HCT116 (cell line): ENCODE data around the gene KRTAP13-2. TPM values are rescaled to one million over a fixed set of nuclear protein-coding genes. Genes with fewer than 3 reads are reported as not detected.

ENCODE experiments used
- ATAC-seq: fragments of 200-7000 bp; cut with Tn5 transposase; 2 replicates; pipeline ENCODE4 v1.9.1; 2020; ENCODE audit warnings: mild to moderate bottlenecking, moderate library complexity
- BruUV-seq: library from RNA; stranded (reverse); fragments of 400-500 nt; replicated peaks from 2 replicates; lab custom pipeline; 2021; lab: Mats Ljungman, UMichigan
- CTCF ChIA-PET: fragments of 300-600 bp; sonication (Branson Sonifier 250); formaldehyde crosslinking; loops from one replicate; lab custom pipeline; 2021; ENCODE audit warnings: antibody characterized with exemption; lab: Charles Lee
- POLR2A ChIA-PET: fragments of 300-600, 350-600 bp; sonication (Branson Sonifier 250); formaldehyde crosslinking; loops from one replicate; lab custom pipeline; 2021; ENCODE audit warnings: antibody characterized with exemption; lab: Charles Lee
- RAD21 ChIA-PET, 2 experiments: fragments of 300-600 bp; sonication (Branson Sonifier 250); formaldehyde crosslinking; loops; one replicate each; lab custom pipeline; 2023; ENCODE audit warnings: low total read pairs in 2 of 2; ENCODE audit not compliant: uncharacterized antibody in 2 of 2, unreplicated experiment in 2 of 2, low non-redundant PET in 1 of 2; lab: Charles Lee
- DNase-seq: peaks from one replicate; pipeline ENCODE4 v3.0.0-alpha.2; 2010; ENCODE audit warnings: low read depth, low spot score
- H2AFZ ChIP-seq: fragments of 200-600 bp; shearing (Covaris generic), sonication (generic); 2 replicates; pipeline ENCODE4 v1.6.1; 2017; ENCODE audit warnings: low read depth, mixed run types, mixed read lengths, antibody characterized with exemption, low read length; ENCODE audit not compliant: poor library complexity, severe bottlenecking
- H3K27ac ChIP-seq: 2 replicates; pipeline ENCODE4 v1.5.1; 2012; ENCODE audit warnings: low read depth, low read length
- H3K27me3 ChIP-seq: fragments of 200-600 bp; sonication (generic); 2 replicates; pipeline ENCODE4 v1.6.1; 2016; ENCODE audit warnings: mixed run types, low read length, mixed read lengths; ENCODE audit not compliant: insufficient read depth
- H3K36me3 ChIP-seq, 2 experiments: fragments of 200-500 bp in 1 of 2; fragments of 200-600 bp in 1 of 2; sonication (Bioruptor generic) in 1 of 2; sonication (generic) in 1 of 2; 2 replicates each; pipeline versions ENCODE4 v1.5.1 to v1.6.1; 2014 to 2016; ENCODE audit warnings: low read length in 2 of 2, inconsistent platforms in 1 of 2, mixed read lengths in 1 of 2, mixed run types in 1 of 2; ENCODE audit not compliant: insufficient read depth in 2 of 2, control insufficient read depth in 1 of 2
- H3K4me1 ChIP-seq, 2 experiments: fragments of 200-600 bp in 1 of 2; sonication (generic) in 1 of 2; 2 replicates each; pipeline versions ENCODE4 v1.5.1 to v1.6.1; 2012 to 2017; ENCODE audit warnings: low read length in 2 of 2, inconsistent platforms in 1 of 2, mild to moderate bottlenecking in 1 of 2, mixed read lengths in 1 of 2, mixed run types in 1 of 2, moderate library complexity in 1 of 2; ENCODE audit not compliant: insufficient read depth in 2 of 2, control insufficient read depth in 1 of 2
- H3K4me2 ChIP-seq: fragments of 200-600 bp; sonication (generic); 2 replicates; pipeline ENCODE4 v1.6.1; 2017; ENCODE audit warnings: mixed run types, low read length, mixed read lengths
- H3K4me3 ChIP-seq, 2 experiments: fragments of 200-600 bp in 1 of 2; sonication (generic) in 1 of 2; replicated peaks in 1 of 2; 2 replicates each; pipeline ENCODE4 v1.5.1; 2011 to 2016; ENCODE audit warnings: low read length in 2 of 2, control low read depth in 1 of 2, low read depth in 1 of 2, mild to moderate bottlenecking in 1 of 2, mixed read lengths in 1 of 2, mixed run types in 1 of 2
- H3K79me2 ChIP-seq: fragments of 200-600 bp; sonication (generic); 2 replicates; pipeline ENCODE4 v1.6.1; 2017; ENCODE audit warnings: mild to moderate bottlenecking, mixed run types, low read length, moderate library complexity, mixed read lengths; ENCODE audit not compliant: insufficient read depth
- H3K9ac ChIP-seq: fragments of 200-600 bp; sonication (generic); 2 replicates; pipeline ENCODE4 v1.6.1; 2016; ENCODE audit warnings: low read length, mixed read lengths
- H3K9me2 ChIP-seq: fragments of 200-600 bp; sonication (generic), shearing (Covaris generic); 2 replicates; pipeline ENCODE4 v1.6.1; 2017; ENCODE audit warnings: mixed run types, mild to moderate bottlenecking, moderate library complexity; ENCODE audit not compliant: insufficient read depth
- H3K9me3 ChIP-seq, 2 experiments: fragments of 200-500 bp in 1 of 2; fragments of 200-600 bp in 1 of 2; sonication (Bioruptor generic) in 1 of 2; sonication (generic) in 1 of 2; 2 replicates each; pipeline ENCODE4 v1.6.1; 2014 to 2017; ENCODE audit warnings: low read length in 2 of 2, mixed read lengths in 2 of 2, inconsistent platforms in 1 of 2, low read depth in 1 of 2, mild to moderate bottlenecking in 1 of 2, mixed run types in 1 of 2, moderate library complexity in 1 of 2; ENCODE audit not compliant: control insufficient read depth in 1 of 2, insufficient read depth in 1 of 2
- H4K20me1 ChIP-seq: fragments of 200-600 bp; sonication (generic), shearing (Covaris generic); 2 replicates; pipeline ENCODE4 v1.6.1; 2017; ENCODE audit warnings: mixed run types, mild to moderate bottlenecking, moderate library complexity; ENCODE audit not compliant: insufficient read depth
- CEBPB ChIP-seq: IDR thresholded peaks from 2 replicates; pipeline ENCODE4 v1.6.1; 2012; ENCODE audit warnings: low read depth
- CTCF ChIP-seq, 3 experiments: fragments of 200-600 bp in 1 of 3; sonication (generic) in 1 of 3; IDR thresholded peaks in 2 of 3; conservative IDR thresholded peaks in 1 of 3; 2 replicates each; pipeline ENCODE4 v1.5.1; 2012 to 2017; ENCODE audit warnings: low read depth in 2 of 3, low read length in 2 of 3, antibody characterized with exemption in 1 of 3, borderline replicate concordance in 1 of 3, control low read depth in 1 of 3, mild to moderate bottlenecking in 1 of 3, mixed read lengths in 1 of 3, mixed run types in 1 of 3, moderate library complexity in 1 of 3; ENCODE audit not compliant: insufficient read depth in 1 of 3
- EZH2phosphoT487 ChIP-seq: fragments of 200-600 bp; IDR thresholded peaks from 2 replicates; pipeline ENCODE4 v1.6.1; 2018; ENCODE audit warnings: antibody characterized with exemption, borderline replicate concordance
- MAX ChIP-seq: IDR thresholded peaks from 2 replicates; pipeline ENCODE4 v1.6.1; 2012
- RAD21 ChIP-seq: IDR thresholded peaks from 2 replicates; pipeline ENCODE4 v1.6.1; 2012; ENCODE audit warnings: low read depth, mild to moderate bottlenecking
- SIN3A ChIP-seq: IDR thresholded peaks from 2 replicates; pipeline ENCODE4 v1.6.1; 2012; ENCODE audit warnings: low read depth
- SP1 ChIP-seq: IDR thresholded peaks from 2 replicates; pipeline ENCODE4 v1.6.1; 2012; ENCODE audit warnings: low read depth
- SRF ChIP-seq: IDR thresholded peaks from 2 replicates; pipeline ENCODE4 v1.6.1; 2012; ENCODE audit warnings: low read depth
- TCF7L2 ChIP-seq: IDR thresholded peaks from 2 replicates; pipeline ENCODE4 v1.7.0; 2011; ENCODE audit warnings: borderline replicate concordance, inconsistent platforms; ENCODE audit not compliant: insufficient read depth, insufficient read length; ENCODE audit errors: extremely low read depth
- YY1 ChIP-seq: IDR thresholded peaks from 2 replicates; pipeline ENCODE4 v1.6.1; 2011; ENCODE audit warnings: low read length, low read depth, moderate library complexity, mild to moderate bottlenecking; ENCODE audit not compliant: insufficient replicate concordance; ENCODE audit errors: extremely low read depth
- ZFX ChIP-seq: fragments of 450-650 bp; IDR thresholded peaks from 2 replicates; pipeline ENCODE4 v1.6.1; 2017
- intact Hi-C: fragments of 100-400 bp; cut with micrococcal nuclease; formaldehyde crosslinking; loops from 2 replicates; pipeline ENCODE4 v1.10.0; 2022
- total RNA-seq: library from RNA; stranded (reverse); gene quantifications from one replicate; pipeline ENCODE4 v1.2.1, GENCODE V29; 2021; ENCODE audit not compliant: unreplicated experiment

The KRTAP13-2 gene
- total RNA-seq, 1 experiment from 2014 or later = not detected

- TF ChIP-seq TCF7L2 = no peak
- no peak for TF ChIP-seq ZFX
- no peak for TF ChIP-seq CTCF (IDR thresholded peaks at IDR 0.05 in 2 of 3, conservative IDR thresholded peaks at IDR 0.05 in 1 of 3; ENCODE audit: borderline replicate concordance in 1 of 3, insufficient read depth in 1 of 3, low read depth in 2 of 3, low read length in 2 of 3)
- no peak for TF ChIP-seq CEBPB
- no peak for TF ChIP-seq SIN3A
- TF ChIP-seq SRF = no peak
Observed at GRCh38 chr21:30333736-30334135, 38.3 kb downstream of the KRTAP13-2 start (continued).

- TF ChIP-seq RAD21 (no peak), SP1 (no peak), EZH2phosphoT487 (no peak), MAX (no peak), YY1 (no peak)
- Histone ChIP-seq H3K36me3 (no peaks in the 10 kb centered on the region), H3K4me3 (no peak overlapping the region), H3K9ac (no peak overlapping the region), H3K9me2 (no peaks in the 10 kb centered on the region), H3K4me2 (no peak overlapping the region), H3K9me3 (peaks cover 8 to 9% of the 10 kb centered on the region in 2 experiments; a peak in 2 of 4 replicates), H3K27ac (no peak overlapping the region), H3K4me1 (no peaks in the 10 kb centered on the region), H3K79me2 (no peaks in the 10 kb centered on the region), H2AFZ (no peak overlapping the region), H3K27me3 (no peaks in the 10 kb centered on the region), H4K20me1 (no peaks in the 10 kb centered on the region)
- ATAC-seq (no peak), DNase-seq (no peak)
- no TSS peak for BruUV-seq
- POLR2A ChIA-PET = no interaction called here
- intact Hi-C loops = no loop called here
- CTCF ChIA-PET = no interaction called here
- RAD21 ChIA-PET = no interaction called here
Observed at GRCh38 chr21:30332681-30333080, 39.4 kb downstream of the KRTAP13-2 start.
